Measurements from ENCODE around the gene JSRP1. TPM values are rescaled to one million over a fixed set of nuclear protein-coding genes. Genes with fewer than 3 reads are reported as not detected.

Gene JSRP1, protein sequence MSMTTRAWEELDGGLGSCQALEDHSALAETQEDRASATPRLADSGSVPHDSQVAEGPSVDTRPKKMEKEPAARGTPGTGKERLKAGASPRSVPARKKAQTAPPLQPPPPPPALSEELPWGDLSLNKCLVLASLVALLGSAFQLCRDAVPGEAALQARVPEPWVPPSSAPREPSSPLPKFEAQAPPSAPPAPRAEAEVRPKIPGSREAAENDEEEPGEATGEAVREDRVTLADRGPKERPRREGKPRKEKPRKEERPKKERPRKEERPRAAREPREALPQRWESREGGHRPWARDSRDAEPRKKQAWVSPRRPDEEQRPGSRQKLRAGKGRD
- total RNA-seq, result 0.36 TPM
- long read RNA-seq, partial matches to known transcripts, result 0 of 1 reads
- long read RNA-seq, other reads (novel, unspliced or antisense), result 1 of 1 reads

GRCh38 chr19:2255982-2256685, at the start of gene JSRP1:
Gene JSRP1 (minus strand): TSS chr19:2256417. CDS start chr19:2255314, 1,103 bp downstream.
- Histone ChIP-seq H3K27me3 (ENCODE audit: low read depth) (peaks cover 50% of the 10 kb centered on the region), H3K36me3 (no peaks in the 10 kb centered on the region), H3K9me3 (replicated peaks) (no peaks in the 10 kb centered on the region), H3K4me1 (peaks cover 29% of the 10 kb centered on the region), H3K27ac (replicated peaks) (no peak within 1 kb of the TSS), H3K4me3 (no peak within 1 kb of the TSS)
- DNase-seq, result no peak
- intact Hi-C loops (cut with micrococcal nuclease), result no loop called here
- TF ChIP-seq CTCF (IDR thresholded peaks at IDR 0.05; ENCODE audit: borderline replicate concordance), result no peak

- Histone ChIP-seq H3K36me3 (no peaks in the 10 kb centered on the region), H3K4me1 (peaks cover 14% of the 10 kb centered on the region), H3K9me3 (replicated peaks) (no peaks in the 10 kb centered on the region), H3K27ac (replicated peaks) (no peak overlapping the region), H3K27me3 (ENCODE audit: low read depth) (peaks cover 86% of the 10 kb centered on the region), H3K4me3 (no peak overlapping the region)
- intact Hi-C loops (cut with micrococcal nuclease), result no loop called here
- DNase-seq, result no peak
- no peak for TF ChIP-seq CTCF (IDR thresholded peaks at IDR 0.05; ENCODE audit: borderline replicate concordance)
Observed at GRCh38 chr19:2305452-2306280, 49.4 kb upstream of the JSRP1 start.

GRCh38 chr19:2303211-2303798, 47.1 kb upstream of the JSRP1 start:
- H3K36me3 ChIP-seq, result no peaks in the 10 kb centered on the region
- no peak for TF ChIP-seq CTCF (IDR thresholded peaks at IDR 0.05; ENCODE audit: borderline replicate concordance)
- intact Hi-C loops (cut with micrococcal nuclease), result no loop called here
- peaks cover 14% of the 10 kb centered on the region for H3K4me1 ChIP-seq
- no peak overlapping the region for H3K4me3 ChIP-seq
- peaks cover 71% of the 10 kb centered on the region for H3K27me3 ChIP-seq (ENCODE audit: low read depth)
- H3K9me3 ChIP-seq (replicated peaks), result no peaks in the 10 kb centered on the region
- no peak for DNase-seq
- no peak overlapping the region for H3K27ac ChIP-seq (replicated peaks)

GRCh38 chr19:2302319-2303210, 46.3 kb upstream of the JSRP1 start:
- Histone ChIP-seq H3K4me1 (peaks cover 11% of the 10 kb centered on the region), H3K27ac (replicated peaks) (no peak overlapping the region), H3K36me3 (no peaks in the 10 kb centered on the region), H3K9me3 (replicated peaks) (no peaks in the 10 kb centered on the region), H3K27me3 (ENCODE audit: low read depth) (peaks cover 68% of the 10 kb centered on the region), H3K4me3 (peak overlapping the region; percentile 44)
- intact Hi-C loops (cut with micrococcal nuclease), result no loop called here
- DNase-seq, result peak; percentile 56
- TF ChIP-seq CTCF (IDR thresholded peaks at IDR 0.05; ENCODE audit: borderline replicate concordance), result no peak
